ENCODE data around the gene CDHR5. TPM values are rescaled to one million over a fixed set of nuclear protein-coding genes. Genes with fewer than 3 reads are reported as not detected.
A peak's percentile ranks its signal among the peaks of the same experiment; 100 is the strongest.

CDHR5 gene
- total and polyA plus RNA-seq, 9 of the 15 experiments (the other 6 are each of a cell fraction or from before 2014, with no cell fraction given) = 0.16 TPM; not detected in 8

GRCh38 chr11:607020-607780 lies 17.6 kb downstream of the CDHR5 start:
- Histone ChIP-seq H3K4me1 (replicated peaks in 1 of 2; ENCODE audit: control insufficient read depth in 2 of 2, insufficient read depth in 2 of 2, low read length in 2 of 2) (peaks cover 0 to 34% of the 10 kb centered on the region in 2 experiments; a peak in 1 of 5 replicates), H3K4me3 (no peak overlapping the region), H3K27ac (ENCODE audit: extremely low read depth, low read depth, low read length) (no peak overlapping the region), H3K36me3 (ENCODE audit: control insufficient read depth, insufficient read depth, low read length) (peaks cover 98% of the 10 kb centered on the region), H3K27me3 (ENCODE audit: control insufficient read depth in 2 of 2, insufficient read depth in 2 of 2, low read length in 2 of 2) (no peaks in the 10 kb centered on the region), H3K9me1 (ENCODE audit: control insufficient read depth, insufficient read depth, low read length) (no peaks in the 10 kb centered on the region), H3K9me3 (replicated peaks; ENCODE audit: control insufficient read depth, insufficient read depth, low read depth, low read length) (no peaks in the 10 kb centered on the region), H2AFZ (ENCODE audit: low read depth, low read length) (no peak overlapping the region), H3K4me2 (ENCODE audit: insufficient read depth, low read length) (no peak overlapping the region), H4K20me1 (replicated peaks; ENCODE audit: control insufficient read depth, insufficient read depth, low read length) (peaks cover 6% of the 10 kb centered on the region; the same call in 1 of the 2 replicates), H3K79me2 (ENCODE audit: control insufficient read depth, insufficient read depth, low read length) (no peaks in the 10 kb centered on the region), H3K9ac (ENCODE audit: insufficient read depth in 1 of 2, low read depth in 2 of 2, low read length in 2 of 2) (no peak overlapping the region; a peak in 1 of 4 replicates)
- TF ChIP-seq POLR2G (IDR thresholded peaks at IDR 0.05; ENCODE audit: low read depth, low read length) = peak; percentile 30
- TF ChIP-seq ZBTB49 (CRISPR knock-in tag; IDR thresholded peaks at IDR 0.05; ENCODE audit: borderline replicate concordance) = no peak
- TF ChIP-seq NR2C2 (CRISPR knock-in tag; IDR thresholded peaks at IDR 0.05) = no peak
- no peak for TF ChIP-seq NR2C2 (tag; IDR thresholded peaks at IDR 0.05)
- no peak for TF ChIP-seq SIN3A (IDR thresholded peaks at IDR 0.05; ENCODE audit: borderline replicate concordance in 2 of 2, control insufficient read depth in 1 of 2, low read depth in 2 of 2, low read length in 2 of 2)
- TF ChIP-seq SMARCB1 (IDR thresholded peaks at IDR 0.05; ENCODE audit: insufficient read length, low read depth) = no peak
- TF ChIP-seq FOXO4 (CRISPR knock-in tag; IDR thresholded peaks at IDR 0.05) = no peak
- POLR2A ChIA-PET = interaction anchor here (0.6 to 0.7 kb wide), 3 partner anchors 24 to 1227 kb away, joined by 3 read pairs; no protein-coding TSS in a partner anchor
- no peak for DNase-seq (ENCODE audit: extremely low read depth in 1 of 4, low spot score in 3 of 4)
- WGBS (ENCODE audit: insufficient coverage, low coverage, missing lambda C conversion rate) = 97% methylated on average over 31 of the region's 35 CpGs
- CTCF ChIA-PET (ENCODE audit: low intra/inter-chr PET ratio) = no interaction called here
- no peak for ATAC-seq
- intact Hi-C loops (cut with micrococcal nuclease) (no loop called here), in situ Hi-C loops (cut with MboI) (no loop called here)
- BruUV-seq (replicated peaks) = no TSS peak
- no peak for FAIRE-seq
